BE2C (cell line): Measurements from ENCODE around the gene E2F4.

Experiments
- DNase-seq: peaks from one replicate; pipeline ENCODE4 v3.0.0-alpha.2; 2020
- H3K27me3 ChIP-seq: fragments of 250-450 bp; sonication (Bioruptor Pico); 2 replicates; pipeline ENCODE4 v1.5.1; 2020; ENCODE audit warnings: mild to moderate bottlenecking
- H3K36me3 ChIP-seq: fragments of 250-450 bp; sonication (Bioruptor Pico); 2 replicates; pipeline ENCODE4 v1.5.1; 2020; ENCODE audit warnings: mild to moderate bottlenecking
- H3K4me1 ChIP-seq: fragments of 250-450 bp; sonication (Bioruptor Pico); 2 replicates; pipeline ENCODE4 v1.5.1; 2020
- H3K4me3 ChIP-seq: 2 replicates; pipeline ENCODE4 v1.5.1; 2011; ENCODE audit warnings: low read depth, low read length
- H3K9me3 ChIP-seq: fragments of 250-450 bp; sonication (Bioruptor Pico); 2 replicates; pipeline ENCODE4 v1.5.1; 2020
- CTCF ChIP-seq: IDR thresholded peaks from 2 replicates; pipeline ENCODE4 v1.5.1; 2012; ENCODE audit warnings: mild to moderate bottlenecking, low read depth, low read length

Gene E2F4

GRCh38 chr16:67182288-67182687 is 9.7 kb upstream of the E2F4 start:
- Histone ChIP-seq H3K36me3 (no peaks in the 10 kb centered on the region), H3K4me3 (no peak overlapping the region), H3K9me3 (no peaks in the 10 kb centered on the region), H3K4me1 (peaks cover 3% of the 10 kb centered on the region; the same call in 1 of the 2 replicates), H3K27me3 (no peaks in the 10 kb centered on the region)
- no peak for DNase-seq
- TF ChIP-seq CTCF, result no peak

- H3K36me3 ChIP-seq, result no peaks in the 10 kb centered on the region
- H3K9me3 ChIP-seq, result no peaks in the 10 kb centered on the region
- H3K4me1 ChIP-seq, result peaks cover 3% of the 10 kb centered on the region; the same call in 1 of the 2 replicates
- TF ChIP-seq CTCF, result no peak
- no peak for DNase-seq
- H3K27me3 ChIP-seq, result no peaks in the 10 kb centered on the region
- peak overlapping the region; percentile 70 for H3K4me3 ChIP-seq
These were observed 8.7 kb upstream of the E2F4 start for GRCh38 chr16:67183284-67183626.

GRCh38 chr16:67183627-67184452 is 8.1 kb upstream of the E2F4 start, which contains the start of gene MATCAP1:
TSS of gene MATCAP1 (minus strand) at chr16:67183963. CDS start at chr16:67180610, 3,353 bp downstream.
- Histone ChIP-seq H3K4me1 (peaks cover 3% of the 10 kb centered on the region; the same call in 1 of the 2 replicates), H3K27me3 (no peaks in the 10 kb centered on the region), H3K36me3 (no peaks in the 10 kb centered on the region), H3K9me3 (no peaks in the 10 kb centered on the region), H3K4me3 (peak within 1 kb of the TSS; percentile 70)
- peak; percentile 99 for DNase-seq
- no peak for TF ChIP-seq CTCF

- no peak for TF ChIP-seq CTCF
- Histone ChIP-seq H3K27me3 (no peaks in the 10 kb centered on the region), H3K4me1 (peaks cover 3% of the 10 kb centered on the region; the same call in 1 of the 2 replicates), H3K36me3 (no peaks in the 10 kb centered on the region), H3K9me3 (no peaks in the 10 kb centered on the region), H3K4me3 (peak overlapping the region; percentile 70)
- peak; percentile 49 for DNase-seq
These were observed 7.4 kb upstream of the E2F4 start for GRCh38 chr16:67184453-67184994.

GRCh38 chr16:67184995-67185650 is 6.8 kb upstream of the E2F4 start:
- H3K9me3 ChIP-seq, result no peaks in the 10 kb centered on the region
- peak; percentile 95 for DNase-seq
- peaks cover 3% of the 10 kb centered on the region; the same call in 1 of the 2 replicates for H3K4me1 ChIP-seq
- no peaks in the 10 kb centered on the region for H3K27me3 ChIP-seq
- TF ChIP-seq CTCF, result peak; percentile 74
- no peak overlapping the region; the same call in 1 of the 2 replicates for H3K4me3 ChIP-seq
- no peaks in the 10 kb centered on the region for H3K36me3 ChIP-seq
